Astrocyte of the cerebellum (primary cell): ENCODE results near the gene CASP3.
"Not testable (repeated sequence)": the region's sequence is repeated elsewhere in the genome, so short reads cannot be mapped to it uniquely, and the experiment has no call there.

Experiments
- DNase-seq: peaks from one replicate; pipeline ENCODE4 v3.0.0-alpha.2; 2011; ENCODE audit warnings: low read depth
- H3K4me3 ChIP-seq: 2 replicates; pipeline ENCODE4 v1.5.1; 2011; ENCODE audit warnings: mild to moderate bottlenecking, low read depth, low read length, moderate library complexity
- CTCF ChIP-seq: IDR thresholded peaks from 2 replicates; pipeline ENCODE4 v1.5.1; 2012; ENCODE audit warnings: low read length, low read depth, moderate library complexity, mild to moderate bottlenecking; ENCODE audit errors: missing control alignments
- in situ Hi-C: cut with HindIII; loops from 2 replicates; pipeline ENCODE4 v1.10.0; 2017; ENCODE audit warnings: low sequenced_read_pairs

Gene CASP3

GRCh38 chr4:184666670-184667069, 17.4 kb upstream of the CASP3 start:
- no peak for DNase-seq
- no peak overlapping the region for H3K4me3 ChIP-seq
- in situ Hi-C loops: no loop called here
- no peak for TF ChIP-seq CTCF

DNA sequence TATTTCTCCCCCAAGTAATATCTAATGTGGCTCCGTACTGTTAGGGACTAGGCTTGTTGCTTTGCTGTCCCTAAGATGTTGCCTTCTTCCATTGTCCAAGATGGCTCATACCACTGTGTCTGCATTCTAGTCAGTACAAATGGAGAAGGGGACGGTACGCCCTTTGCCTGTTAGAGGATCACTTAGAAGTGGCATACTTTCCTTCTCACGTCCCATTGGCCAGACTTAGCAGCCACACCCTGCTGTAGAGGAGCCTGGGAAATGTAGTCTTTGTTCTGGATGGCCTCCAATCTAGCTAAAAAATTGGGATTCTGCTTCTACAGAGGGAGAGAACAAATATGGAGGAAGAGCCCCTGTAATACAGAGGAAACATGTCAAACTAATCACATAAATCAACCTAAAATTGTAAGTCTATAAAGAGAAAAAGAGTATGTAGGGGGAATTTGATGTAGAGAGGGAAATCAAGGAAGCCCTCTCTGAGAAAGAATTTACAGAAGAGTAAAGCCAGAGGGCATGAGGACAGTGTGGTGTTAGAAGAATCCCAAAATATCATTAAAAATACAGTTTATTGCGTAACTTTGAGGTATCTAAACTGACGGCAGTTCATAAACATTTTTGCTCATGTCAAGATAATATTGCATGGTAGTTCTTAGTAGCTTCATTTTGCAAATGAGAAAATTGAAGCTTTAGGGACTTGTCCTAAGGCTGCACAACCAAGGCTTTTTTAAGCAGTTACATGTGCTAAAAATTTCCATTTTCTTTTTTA, 15.4 kb upstream of the CASP3 start:
- no peak for DNase-seq
- no peak for TF ChIP-seq CTCF
- no peak overlapping the region for H3K4me3 ChIP-seq
- in situ Hi-C loops: no loop called here

DNA sequence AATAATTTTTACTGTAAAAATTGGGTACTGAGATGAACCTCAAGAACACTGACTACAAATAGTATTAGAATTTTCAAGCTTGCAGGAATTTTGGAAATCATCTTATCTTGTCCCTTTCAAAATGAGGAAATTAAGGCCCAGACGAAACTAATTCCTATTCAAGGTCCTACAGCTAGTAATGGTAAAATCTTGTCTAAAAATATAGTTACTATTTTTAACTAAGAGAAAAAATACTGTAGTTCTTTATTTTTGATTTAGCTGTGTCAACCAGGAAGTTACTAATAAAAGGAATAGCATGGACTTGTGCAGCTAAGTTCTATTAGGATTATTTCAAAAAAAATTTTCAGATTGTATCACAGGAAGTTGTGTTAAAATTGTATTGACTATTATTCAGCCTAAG, 13.0 kb upstream of the CASP3 start:
- in situ Hi-C loops: no loop called here
- no peak for DNase-seq
- H3K4me3 ChIP-seq: no peak overlapping the region
- TF ChIP-seq CTCF: no peak

GRCh38 chr4:184660978-184661377, 11.7 kb upstream of the CASP3 start:
- DNase-seq: no peak
- H3K4me3 ChIP-seq: no peak overlapping the region
- no peak for TF ChIP-seq CTCF
- in situ Hi-C loops: no loop called here

GRCh38 chr4:184657820-184658219, 8.6 kb upstream of the CASP3 start:
- in situ Hi-C loops, DNase-seq, H3K4me3 ChIP-seq: not testable (repeated sequence)

DNA sequence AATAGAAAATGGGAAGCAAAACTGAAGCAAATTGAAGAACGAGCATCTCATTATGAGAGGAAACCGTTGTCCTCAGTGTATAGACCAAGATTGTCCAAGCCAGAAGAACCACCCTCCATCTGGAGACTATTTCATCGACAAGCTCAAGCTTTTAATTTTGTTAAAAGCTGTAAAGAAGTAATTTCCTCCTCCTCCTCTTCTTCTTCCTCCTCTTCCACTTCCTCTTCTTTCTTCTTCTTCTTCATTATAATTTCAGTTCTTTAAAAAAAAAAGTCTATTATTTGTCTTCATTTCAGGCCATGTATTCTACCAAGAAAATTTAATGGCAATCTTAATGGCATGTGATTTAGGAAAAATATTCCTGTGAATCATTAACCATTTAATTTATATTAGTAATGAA, 7.9 kb upstream of the CASP3 start:
- no peak for TF ChIP-seq CTCF
- no peak overlapping the region for H3K4me3 ChIP-seq
- in situ Hi-C loops: no loop called here
- DNase-seq: no peak

- no peak for TF ChIP-seq CTCF
- in situ Hi-C loops: no loop called here
- no peak for DNase-seq
These were observed 6.9 kb upstream of the CASP3 start for GRCh38 chr4:184655889-184656869.

More at GRCh38 chr4:184655889-184656869, 6.9 kb upstream of the CASP3 start:
- no peak overlapping the region for H3K4me3 ChIP-seq
